K562 (cell line): ENCODE data around the gene BCR.
A peak's percentile ranks its signal among the peaks of the same experiment; 100 is the strongest.

ENCODE experiments used
- CTCF ChIP-seq, 3 experiments: IDR thresholded peaks in 2 of 3; conservative IDR thresholded peaks in 1 of 3; 2 replicates each; pipeline ENCODE4 v1.5.1; 2011 to 2012; ENCODE audit warnings: low read length in 3 of 3, mild to moderate bottlenecking in 3 of 3, control low read depth in 2 of 3, improper control_type of control experiment in 1 of 3, inconsistent platforms in 1 of 3, low read depth in 1 of 3, mixed read lengths in 1 of 3, moderate library complexity in 1 of 3; ENCODE audit not compliant: insufficient read depth in 2 of 3
- GTF2F1 ChIP-seq: IDR thresholded peaks from 2 replicates; pipeline ENCODE4 v1.6.1; 2011; ENCODE audit warnings: low read depth, low read length, improper control_type of control experiment
- HNRNPK ChIP-seq: fragments of 200-400 bp; formaldehyde crosslinking; IDR thresholded peaks from one replicate; pipeline ENCODE4 v1.6.1; 2018; ENCODE audit warnings: mild to moderate bottlenecking, low read depth, low read length; ENCODE audit not compliant: poor library complexity, severe bottlenecking
- MAFF ChIP-seq: IDR thresholded peaks from 2 replicates; pipeline ENCODE4 v1.6.1; 2012; ENCODE audit warnings: low read length, improper control_type of control experiment
- MYC ChIP-seq, 2 experiments: fragments of 250-450 bp in 1 of 2; sonication (Bioruptor Pico) in 1 of 2; IDR thresholded peaks; 2 replicates each; pipeline versions ENCODE4 v1.5.1 to v1.6.1; 2012 to 2021; ENCODE audit warnings: low read depth in 2 of 2, borderline replicate concordance in 1 of 2, improper control_type of control experiment in 1 of 2, low read length in 1 of 2, mild to moderate bottlenecking in 1 of 2, moderate library complexity in 1 of 2
- PHB2 ChIP-seq: fragments of 450-650 bp; IDR thresholded peaks from 2 replicates; pipeline ENCODE4 v1.6.1; 2017; ENCODE audit warnings: low read depth
- POLR2A ChIP-seq: fragments of 450-650 bp; conservative IDR thresholded peaks from 2 replicates; pipeline ENCODE4 v1.6.1; 2016
- RAD21 ChIP-seq, 2 experiments: fragments of 250-450 bp in 1 of 2; fragments of 450-650 bp in 1 of 2; sonication (Bioruptor Pico) in 1 of 2; formaldehyde crosslinking in 1 of 2; IDR thresholded peaks in 1 of 2; conservative IDR thresholded peaks in 1 of 2; 2 replicates each; pipeline versions ENCODE4 v1.4.0 to v1.8.0; 2020 to 2022; ENCODE audit warnings: mild to moderate bottlenecking in 2 of 2, moderate library complexity in 1 of 2
- RNF2 ChIP-seq: sonication (generic); IDR thresholded peaks from 2 replicates; pipeline ENCODE4 v1.6.1; 2016
- TEAD4 ChIP-seq, 2 experiments: sonication (generic) in 1 of 2; formaldehyde crosslinking in 1 of 2; IDR thresholded peaks; 2 replicates each; pipeline versions ENCODE4 v1.6.1 to v1.8.0; 2012 to 2022; ENCODE audit warnings: borderline replicate concordance in 1 of 2, inconsistent platforms in 1 of 2, low read length in 1 of 2, mild to moderate bottlenecking in 1 of 2, missing genetic modification reagents in 1 of 2
- THRB ChIP-seq: fragments of 450-650 bp; formaldehyde crosslinking; conservative IDR thresholded peaks from 2 replicates; pipeline ENCODE4 v1.4.0; 2022; ENCODE audit warnings: mild to moderate bottlenecking, missing genetic modification characterization

GRCh38 chr22:23161574-23161973 is 18.7 kb upstream of the BCR start:
- no peak for TF ChIP-seq PHB2
- no peak for TF ChIP-seq MAFF
- TF ChIP-seq HNRNPK = no peak
- 0 out of 6 replicates have a peak, but pooled peaks of 1 of the 3 experiments have one; percentile 14 for TF ChIP-seq CTCF (IDR thresholded peaks at IDR 0.05 in 2 of 3, conservative IDR thresholded peaks at IDR 0.05 in 1 of 3; ENCODE audit: insufficient read depth in 2 of 3, low read depth in 1 of 3, low read length in 3 of 3)
- TF ChIP-seq RNF2 = no peak
- no peak for TF ChIP-seq THRB (CRISPR knock-in tag)
- no peak for TF ChIP-seq MYC (IDR thresholded peaks at IDR 0.05; ENCODE audit: low read depth, low read length)
- TF ChIP-seq MYC (CRISPR knock-in tag; IDR thresholded peaks at IDR 0.05; ENCODE audit: borderline replicate concordance, low read depth) = no peak
- TF ChIP-seq POLR2A = no peak
- no peak for TF ChIP-seq TEAD4 (IDR thresholded peaks at IDR 0.05; ENCODE audit: low read length)
- TF ChIP-seq TEAD4 (CRISPR knock-in tag; IDR thresholded peaks at IDR 0.05; ENCODE audit: borderline replicate concordance) = no peak
- no peak for TF ChIP-seq GTF2F1
- no peak for TF ChIP-seq RAD21 (CRISPR knock-in tag; conservative IDR thresholded peaks at IDR 0.05 in 1 of 2, IDR thresholded peaks at IDR 0.05 in 1 of 2)
